Stomach (tissue), 4 donors: ENCODE measurements around the gene SLC24A3.

Experiments
- CTCF ChIP-seq, 7 experiments: fragments of 450-650 bp in 4 of 7; fragments of 200-600 bp in 3 of 7; sonication (generic) in 3 of 7; IDR thresholded peaks; one replicate each; pipeline ENCODE4 v1.5.1; 2016 to 2019; ENCODE audit warnings: antibody characterized with exemption in 7 of 7, control low read depth in 2 of 7, mild to moderate bottlenecking in 1 of 7
- EP300 ChIP-seq: sonication (generic); formaldehyde crosslinking; IDR thresholded peaks from one replicate; pipeline ENCODE4 v1.6.1; 2017; ENCODE audit warnings: antibody characterized with exemption

GRCh38 chr20:19269737-19270340, 57.4 kb downstream of the SLC24A3 start:
- TF ChIP-seq CTCF (IDR thresholded peaks at IDR 0.05) (no peak), EP300 (no peak)
